Stimulated activated CD8-positive, alpha-beta memory T cell treated with anti-CD3 and anti-CD28 coated beads, Interleukin-2, amount 100 ng/mL, for 1 hour (primary cell): Measurements from ENCODE around the gene TCF3.
A peak's percentile ranks its signal among the peaks of the same experiment; 100 is the strongest.

Experiments
- DNase-seq, 2 donors: peaks; one replicate each; pipeline ENCODE4 v3.0.0-alpha.2; 2020; ENCODE audit warnings: low read depth in 2 of 2

The TCF3 gene

GRCh38 chr19:1630012-1630411 is 22.4 kb downstream of the TCF3 start:
- DNase-seq: no peak

- DNase-seq: no peak
These were observed 23.1 kb downstream of the TCF3 start for GRCh38 chr19:1629256-1629808.

- no peak for DNase-seq
These were observed 25.2 kb downstream of the TCF3 start for GRCh38 chr19:1627194-1627593.

- no peak for DNase-seq
These were observed 25.9 kb downstream of the TCF3 start for GRCh38 chr19:1626417-1627010.

- DNase-seq: peak in 1 of 2 donors; percentile 35
These were observed 28.0 kb downstream of the TCF3 start for GRCh38 chr19:1624458-1624857.

- no peak for DNase-seq
These were observed 29.9 kb downstream of the TCF3 start for GRCh38 chr19:1622541-1622940.

GRCh38 chr19:1622007-1622406 is 30.4 kb downstream of the TCF3 start:
- DNase-seq: no peak

- no peak for DNase-seq
These were observed 30.8 kb downstream of the TCF3 start for GRCh38 chr19:1621574-1621973.

- DNase-seq: no peak
These were observed 31.4 kb downstream of the TCF3 start for GRCh38 chr19:1621021-1621420.

GRCh38 chr19:1620502-1620901 is 31.9 kb downstream of the TCF3 start:
- no peak for DNase-seq

GRCh38 chr19:1619703-1620102 is 32.7 kb downstream of the TCF3 start:
- DNase-seq: no peak

GRCh38 chr19:1619094-1619439 is 33.3 kb downstream of the TCF3 start:
- no peak for DNase-seq

- no peak for DNase-seq
These were observed 34.0 kb downstream of the TCF3 start for GRCh38 chr19:1618157-1619093.

GRCh38 chr19:1616875-1617274 is 35.5 kb downstream of the TCF3 start:
- DNase-seq: no peak

- no peak for DNase-seq
These were observed 36.0 kb downstream of the TCF3 start for GRCh38 chr19:1616396-1616795.

- no peak for DNase-seq
These were observed 37.2 kb downstream of the TCF3 start for GRCh38 chr19:1615156-1615765.

- no peak for DNase-seq
These were observed 38.4 kb downstream of the TCF3 start for GRCh38 chr19:1613808-1614570.

- DNase-seq: no peak
These were observed 39.3 kb downstream of the TCF3 start for GRCh38 chr19:1613146-1613545.

GRCh38 chr19:1612114-1613086 is 40.0 kb downstream of the TCF3 start:
- DNase-seq: no peak

- no peak for DNase-seq
These were observed 41.1 kb downstream of the TCF3 start for GRCh38 chr19:1611353-1611752.

- no peak for DNase-seq
These were observed 41.8 kb downstream of the TCF3 start for GRCh38 chr19:1610579-1610978.
